C4-2B (cell line): Measurements from ENCODE around the gene KREMEN1.

Experiments
- H3K27ac ChIP-seq: fragments of 450-650 bp; 2 replicates; pipeline ENCODE4 v1.5.1; 2017
- ZFX ChIP-seq: fragments of 450-650 bp; IDR thresholded peaks from 2 replicates; pipeline ENCODE4 v1.6.1; 2017
- TF ChIP-seq, protein P1 (sequence below): fragments of 450-650 bp; conservative IDR thresholded peaks from 2 replicates; pipeline ENCODE4 v1.5.1; 2017; ENCODE audit warnings: mild to moderate bottlenecking

Gene KREMEN1

GRCh38 chr22:29186302-29186701, 113.5 kb downstream of the KREMEN1 start:
- no peak for TF ChIP-seq ZFX
- TF ChIP-seq, protein P1, sequence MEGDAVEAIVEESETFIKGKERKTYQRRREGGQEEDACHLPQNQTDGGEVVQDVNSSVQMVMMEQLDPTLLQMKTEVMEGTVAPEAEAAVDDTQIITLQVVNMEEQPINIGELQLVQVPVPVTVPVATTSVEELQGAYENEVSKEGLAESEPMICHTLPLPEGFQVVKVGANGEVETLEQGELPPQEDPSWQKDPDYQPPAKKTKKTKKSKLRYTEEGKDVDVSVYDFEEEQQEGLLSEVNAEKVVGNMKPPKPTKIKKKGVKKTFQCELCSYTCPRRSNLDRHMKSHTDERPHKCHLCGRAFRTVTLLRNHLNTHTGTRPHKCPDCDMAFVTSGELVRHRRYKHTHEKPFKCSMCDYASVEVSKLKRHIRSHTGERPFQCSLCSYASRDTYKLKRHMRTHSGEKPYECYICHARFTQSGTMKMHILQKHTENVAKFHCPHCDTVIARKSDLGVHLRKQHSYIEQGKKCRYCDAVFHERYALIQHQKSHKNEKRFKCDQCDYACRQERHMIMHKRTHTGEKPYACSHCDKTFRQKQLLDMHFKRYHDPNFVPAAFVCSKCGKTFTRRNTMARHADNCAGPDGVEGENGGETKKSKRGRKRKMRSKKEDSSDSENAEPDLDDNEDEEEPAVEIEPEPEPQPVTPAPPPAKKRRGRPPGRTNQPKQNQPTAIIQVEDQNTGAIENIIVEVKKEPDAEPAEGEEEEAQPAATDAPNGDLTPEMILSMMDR: no peak

DNA sequence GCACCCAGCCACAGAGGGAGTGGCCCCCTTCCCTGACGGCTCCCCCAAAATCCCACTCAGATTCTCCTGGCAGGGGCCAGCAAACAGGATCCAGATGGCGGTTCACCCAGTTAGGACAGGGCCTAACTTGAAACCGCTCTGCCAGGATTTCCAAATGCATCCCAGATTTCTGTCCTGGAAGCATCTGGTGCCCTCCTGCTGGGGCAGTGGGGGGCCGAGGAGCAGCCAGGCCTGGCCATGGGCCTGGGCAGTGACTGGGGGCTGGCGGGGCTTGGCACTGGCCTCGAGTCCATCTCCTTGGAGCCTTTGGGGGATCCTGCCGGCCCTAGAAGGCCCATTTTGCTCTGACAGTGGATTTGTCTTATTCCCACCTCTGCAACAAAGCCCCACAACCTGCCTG, 115.0 kb downstream of the KREMEN1 start:
- H3K27ac ChIP-seq: no peak overlapping the region
- TF ChIP-seq ZFX: no peak
- TF ChIP-seq, protein P1: no peak

More at GRCh38 chr22:29186302-29186701, 113.5 kb downstream of the KREMEN1 start:
- H3K27ac ChIP-seq: no peak overlapping the region

- no peak overlapping the region for H3K27ac ChIP-seq
- no peak for TF ChIP-seq ZFX
- TF ChIP-seq, protein P1: no peak
Measured at GRCh38 chr22:29190051-29190450, 117.2 kb downstream of the KREMEN1 start.

DNA sequence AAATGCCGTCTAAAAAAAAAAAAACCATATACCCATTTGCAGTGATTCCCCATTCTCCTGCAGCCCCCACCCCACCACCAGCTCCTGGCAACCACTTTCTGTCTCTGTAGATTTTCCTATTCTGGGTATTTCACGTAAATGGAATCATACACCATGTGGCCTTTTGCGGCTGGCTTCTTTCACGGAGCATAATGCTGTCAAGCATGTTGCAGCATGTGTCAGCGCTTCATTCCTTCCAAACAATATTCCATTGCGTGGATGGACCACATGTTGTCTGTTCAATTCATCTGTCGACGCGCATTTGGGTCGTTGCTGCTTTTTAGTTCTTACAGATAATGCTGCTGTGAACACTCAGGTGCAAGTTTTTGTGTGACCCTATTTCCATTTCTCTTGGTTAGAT, 118.1 kb downstream of the KREMEN1 start:
- TF ChIP-seq, protein P1: no peak
- no peak for TF ChIP-seq ZFX
- no peak overlapping the region for H3K27ac ChIP-seq

DNA sequence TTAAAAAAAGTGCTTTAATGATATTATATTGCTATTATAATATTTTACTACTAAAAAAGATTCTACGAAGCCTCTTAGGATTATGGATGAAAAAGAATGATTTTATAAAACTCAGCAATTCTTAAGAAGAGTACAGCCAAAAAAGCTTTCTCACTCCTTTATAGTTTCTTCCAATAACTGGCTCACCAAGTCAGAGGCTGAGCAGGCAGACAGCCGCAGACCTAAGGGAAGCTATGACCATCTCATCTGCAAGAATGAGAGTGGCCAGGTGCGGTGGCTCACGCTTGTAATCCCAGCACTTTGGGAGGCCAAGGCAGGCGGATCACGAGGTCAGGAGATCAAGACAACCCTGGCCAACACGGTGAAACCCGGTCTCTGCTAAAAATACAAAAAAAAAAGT, 120.2 kb downstream of the KREMEN1 start:
- no peak for TF ChIP-seq ZFX
- TF ChIP-seq, protein P1: no peak
- H3K27ac ChIP-seq: no peak overlapping the region

- TF ChIP-seq, protein P1: no peak; the same call in 1 of the 2 replicates
- no peak for TF ChIP-seq ZFX
- H3K27ac ChIP-seq: no peak overlapping the region
Measured at GRCh38 chr22:29194184-29194583, 121.3 kb downstream of the KREMEN1 start.

DNA sequence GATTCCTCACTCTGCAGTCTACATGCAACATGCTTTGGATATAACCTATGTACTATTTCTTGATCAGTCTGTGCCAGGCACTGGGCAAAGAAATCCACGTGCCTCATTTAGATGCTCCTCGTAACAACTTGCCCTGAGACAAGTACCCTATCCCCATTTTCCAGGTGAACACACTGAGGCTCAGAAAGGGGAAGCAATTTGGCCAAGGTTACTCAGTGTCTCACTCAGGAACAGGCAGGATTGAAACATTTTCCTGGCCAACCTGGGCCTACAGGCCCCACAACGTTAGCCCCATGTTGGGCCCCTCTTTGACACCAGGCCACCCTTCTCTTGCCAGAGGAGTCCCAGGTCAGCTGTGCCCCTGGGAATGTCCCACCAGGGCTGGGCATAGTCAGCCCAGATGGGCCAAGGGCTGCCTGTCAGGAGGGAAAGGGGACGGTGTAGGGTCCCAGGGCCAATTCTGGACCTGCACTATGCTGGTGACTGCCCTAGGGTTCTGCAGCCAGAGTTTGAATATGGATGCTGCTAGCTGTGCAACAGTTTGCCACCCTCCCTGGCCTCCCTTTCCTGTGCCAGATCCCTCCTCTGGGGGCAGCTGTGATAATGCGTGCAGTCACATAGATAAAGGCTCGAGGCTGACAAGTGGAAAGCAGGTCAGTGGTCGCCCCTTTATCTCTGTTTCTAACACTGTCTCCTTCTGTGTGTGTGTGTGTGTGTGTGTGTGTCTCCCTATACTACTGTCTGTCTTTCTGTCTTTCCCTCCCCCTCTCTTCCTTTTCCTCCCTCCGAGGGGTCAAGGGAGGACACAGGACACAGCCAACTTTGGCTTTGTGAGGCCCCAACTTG, 122.5 kb downstream of the KREMEN1 start:
- TF ChIP-seq ZFX: no peak
- TF ChIP-seq, protein P1: no peak
- no peak overlapping the region for H3K27ac ChIP-seq
